A549 (cell line): Measurements from ENCODE around the gene CAV3.
"Not testable (repeated sequence)": the region's sequence is repeated elsewhere in the genome, so short reads cannot be mapped to it uniquely, and the experiment has no call there.

Experiments
- CHD2 ChIP-seq: fragments of 150-350 bp; IDR thresholded peaks from 2 replicates; pipeline ENCODE4 v1.6.1; 2014; ENCODE audit warnings: low read length; ENCODE audit not compliant: partially characterized antibody
- CTCF ChIP-seq: fragments of >200 bp; sonication (Bioruptor Twin); formaldehyde crosslinking; IDR thresholded peaks from 3 replicates; pipeline ENCODE4 v1.5.1; 2016
- EP300 ChIP-seq, 2 experiments: fragments of >200 bp; sonication (Bioruptor Twin); formaldehyde crosslinking; IDR thresholded peaks; 2 replicates in 1 of 2; 3 replicates in 1 of 2; pipeline ENCODE4 v1.6.1; 2016 to 2017
- HDAC2 ChIP-seq: fragments of 200-600 bp; sonication (generic); IDR thresholded peaks from 2 replicates; pipeline ENCODE4 v1.6.1; 2016
- JUN ChIP-seq, 2 experiments: fragments of >200 bp; sonication (Bioruptor Twin); formaldehyde crosslinking; IDR thresholded peaks; 2 replicates in 1 of 2; 3 replicates in 1 of 2; pipeline ENCODE4 v1.6.1; 2016 to 2017
- POLR2A ChIP-seq: IDR thresholded peaks from 2 replicates; pipeline ENCODE4 v1.6.1; 2012; ENCODE audit warnings: mild to moderate bottlenecking, low read length
- RNF2 ChIP-seq: fragments of 200-600 bp; sonication (generic); IDR thresholded peaks from 2 replicates; pipeline ENCODE4 v1.6.1; 2016; ENCODE audit warnings: low read depth, mild to moderate bottlenecking, antibody characterized with exemption, moderate library complexity, borderline replicate concordance
- SMC3 ChIP-seq: fragments of >200 bp; sonication (Bioruptor Twin); formaldehyde crosslinking; IDR thresholded peaks from 3 replicates; pipeline ENCODE4 v1.6.1; 2018; ENCODE audit warnings: inconsistent platforms
- ZSCAN20 ChIP-seq: fragments of 250-450 bp; sonication (Bioruptor Pico); IDR thresholded peaks from 2 replicates; pipeline ENCODE4 v1.8.0; 2022; ENCODE audit warnings: mild to moderate bottlenecking, moderate library complexity
- TF ChIP-seq, protein P1 (sequence below): IDR thresholded peaks from 2 replicates; pipeline ENCODE4 v1.6.1; 2012

GRCh38 chr3:8684992-8685391 lies 48.6 kb upstream of the CAV3 start:
- not testable (repeated sequence) for TF ChIP-seq SMC3; EP300 (IDR thresholded peaks at IDR 0.05); JUN (IDR thresholded peaks at IDR 0.05); CTCF; HDAC2; POLR2A; RNF2; CHD2; ZSCAN20 (CRISPR knock-in tag)
- TF ChIP-seq, protein P1, sequence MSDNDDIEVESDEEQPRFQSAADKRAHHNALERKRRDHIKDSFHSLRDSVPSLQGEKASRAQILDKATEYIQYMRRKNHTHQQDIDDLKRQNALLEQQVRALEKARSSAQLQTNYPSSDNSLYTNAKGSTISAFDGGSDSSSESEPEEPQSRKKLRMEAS: not testable (repeated sequence)
